PC-9 (cell line): ENCODE results near the gene IMPA2.

Source experiments
- EZH2 ChIP-seq: fragments of 200-600 bp; sonication (generic); IDR thresholded peaks from 2 replicates; pipeline ENCODE4 v1.8.0; 2017; ENCODE audit warnings: antibody characterized with exemption, low read depth
- TF ChIP-seq, protein P1 (sequence below): fragments of 200-600 bp; sonication (generic); conservative IDR thresholded peaks from 2 replicates; pipeline ENCODE4 v1.6.1; 2017; ENCODE audit warnings: mixed run types, antibody characterized with exemption, mild to moderate bottlenecking, moderate library complexity

DNA sequence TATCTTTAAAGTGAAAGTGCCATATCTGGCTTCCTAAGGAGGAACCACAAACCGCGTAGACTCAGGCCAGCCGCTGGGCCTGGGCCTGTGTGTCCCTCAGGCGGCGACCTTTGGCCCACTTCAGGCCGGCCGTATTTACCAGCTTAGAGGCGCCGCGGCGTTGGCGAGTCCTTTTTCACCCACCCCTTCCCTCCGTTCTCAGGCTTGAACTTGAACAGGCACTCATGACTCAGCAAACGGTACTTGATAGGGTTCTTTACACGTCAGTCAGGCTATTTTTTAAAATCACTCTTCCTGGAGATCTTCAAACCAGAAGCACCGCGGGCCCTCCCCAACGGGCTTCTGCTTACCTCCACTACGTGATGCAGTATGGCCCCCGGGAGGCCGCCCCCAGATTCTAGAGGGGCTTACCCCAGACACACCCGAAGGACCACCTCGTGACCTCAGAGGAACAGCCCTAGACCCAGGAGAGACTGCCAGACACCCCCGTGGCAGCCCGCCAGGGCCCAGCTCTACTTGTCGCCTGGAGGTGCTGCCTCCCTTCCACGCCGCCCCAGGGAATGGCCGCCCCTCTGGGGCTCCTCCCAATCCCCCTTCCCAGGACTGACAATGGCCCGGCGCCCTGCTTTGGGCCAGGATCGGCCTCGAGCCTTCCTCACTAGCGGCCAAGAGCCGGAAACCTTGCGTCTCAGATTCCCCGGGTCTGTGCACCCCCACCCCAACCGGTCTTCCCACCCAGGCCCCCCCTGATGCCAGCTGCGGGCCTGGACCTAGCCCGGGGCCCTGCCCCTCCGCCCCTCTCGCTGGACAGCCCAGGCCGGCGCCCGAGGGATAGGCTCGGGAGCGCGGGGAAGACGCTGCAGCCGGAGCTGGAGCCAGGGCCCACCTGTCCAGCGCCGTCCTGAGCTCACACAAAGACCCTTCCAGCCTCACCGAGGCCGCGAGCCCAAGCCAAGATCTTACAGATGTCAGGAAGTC is 33.8 kb upstream of the IMPA2 start:
- TF ChIP-seq EZH2, result no peak
- TF ChIP-seq, protein P1, sequence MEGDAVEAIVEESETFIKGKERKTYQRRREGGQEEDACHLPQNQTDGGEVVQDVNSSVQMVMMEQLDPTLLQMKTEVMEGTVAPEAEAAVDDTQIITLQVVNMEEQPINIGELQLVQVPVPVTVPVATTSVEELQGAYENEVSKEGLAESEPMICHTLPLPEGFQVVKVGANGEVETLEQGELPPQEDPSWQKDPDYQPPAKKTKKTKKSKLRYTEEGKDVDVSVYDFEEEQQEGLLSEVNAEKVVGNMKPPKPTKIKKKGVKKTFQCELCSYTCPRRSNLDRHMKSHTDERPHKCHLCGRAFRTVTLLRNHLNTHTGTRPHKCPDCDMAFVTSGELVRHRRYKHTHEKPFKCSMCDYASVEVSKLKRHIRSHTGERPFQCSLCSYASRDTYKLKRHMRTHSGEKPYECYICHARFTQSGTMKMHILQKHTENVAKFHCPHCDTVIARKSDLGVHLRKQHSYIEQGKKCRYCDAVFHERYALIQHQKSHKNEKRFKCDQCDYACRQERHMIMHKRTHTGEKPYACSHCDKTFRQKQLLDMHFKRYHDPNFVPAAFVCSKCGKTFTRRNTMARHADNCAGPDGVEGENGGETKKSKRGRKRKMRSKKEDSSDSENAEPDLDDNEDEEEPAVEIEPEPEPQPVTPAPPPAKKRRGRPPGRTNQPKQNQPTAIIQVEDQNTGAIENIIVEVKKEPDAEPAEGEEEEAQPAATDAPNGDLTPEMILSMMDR, result no peak
